ENCODE results near the gene NR2C2. TPM values are rescaled to one million over a fixed set of nuclear protein-coding genes. Genes with fewer than 3 reads are reported as not detected.

The NR2C2 gene
- total and polyA plus RNA-seq, 9 of the 15 experiments (the other 6 are each of a cell fraction or from before 2014, with no cell fraction given), result 6.1 to 33.0 (median 14.6) TPM

DNA sequence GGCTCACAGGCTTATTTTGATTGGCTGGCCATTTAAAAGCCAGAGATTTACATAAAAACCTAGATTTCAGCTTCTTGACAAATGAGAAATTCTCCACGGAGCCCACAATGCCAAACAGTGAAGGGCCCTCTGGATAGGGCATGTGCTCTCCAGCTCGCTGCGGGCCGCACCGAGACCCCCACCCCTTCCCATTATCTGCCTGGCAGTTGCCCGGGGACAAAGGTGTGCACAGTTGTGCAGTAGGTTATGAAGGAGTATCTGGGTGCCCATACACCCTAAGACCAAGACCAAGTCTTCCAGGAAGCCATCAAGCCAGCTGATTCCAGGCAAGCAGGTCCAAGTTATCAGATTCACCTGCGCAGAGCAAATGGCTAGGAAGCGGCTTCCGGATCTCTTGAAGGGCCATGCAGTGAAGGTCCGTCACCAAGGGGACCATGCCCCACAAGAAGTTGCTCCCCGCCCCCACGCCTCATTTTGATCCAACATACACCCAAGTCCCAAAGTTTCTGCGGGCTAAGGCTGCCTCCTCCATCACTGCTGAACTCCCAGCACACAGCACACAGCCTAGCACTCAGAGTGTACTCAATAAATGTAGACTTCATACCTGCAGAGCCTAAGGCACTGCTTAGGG lies 116.4 kb downstream of the NR2C2 start (continued):
- TF ChIP-seq HES1 (IDR thresholded peaks at IDR 0.05; ENCODE audit: low read depth) (no peak), HSF4 (CRISPR knock-in tag; IDR thresholded peaks at IDR 0.05; ENCODE audit: borderline replicate concordance) (no peak), TAF15 (IDR thresholded peaks at IDR 0.05; ENCODE audit: low read depth, low read length) (no peak), SRSF9 (IDR thresholded peaks at IDR 0.05; ENCODE audit: borderline replicate concordance, low read depth, low read length) (no peak), ELF1 (tag; IDR thresholded peaks at IDR 0.05) (0 out of 2 replicates have a peak, but pooled peaks have one; percentile 24), GTF2E2 (tag; IDR thresholded peaks at IDR 0.05) (no peak), ZNF75A (CRISPR knock-in tag; IDR thresholded peaks at IDR 0.05) (no peak), ZNF511 (CRISPR knock-in tag; IDR thresholded peaks at IDR 0.05) (no peak), ARID4B (CRISPR knock-in tag; IDR thresholded peaks at IDR 0.05) (peak; percentile 55; the same call in 1 of the 2 replicates), YY1 (IDR thresholded peaks at IDR 0.05; ENCODE audit: borderline replicate concordance in 1 of 3, control insufficient read depth in 1 of 3, extremely low read depth in 1 of 3, insufficient read depth in 3 of 3, insufficient read length in 1 of 3, insufficient replicate concordance in 2 of 3, low read depth in 1 of 3, low read length in 2 of 3) (peak in 2 of 3 experiments; percentile 34 to 78), ZNF740 (CRISPR knock-in tag; IDR thresholded peaks at IDR 0.05) (no peak), ZNF740 (tag; IDR thresholded peaks at IDR 0.05) (no peak)
- TF ChIP-seq, protein P1, sequence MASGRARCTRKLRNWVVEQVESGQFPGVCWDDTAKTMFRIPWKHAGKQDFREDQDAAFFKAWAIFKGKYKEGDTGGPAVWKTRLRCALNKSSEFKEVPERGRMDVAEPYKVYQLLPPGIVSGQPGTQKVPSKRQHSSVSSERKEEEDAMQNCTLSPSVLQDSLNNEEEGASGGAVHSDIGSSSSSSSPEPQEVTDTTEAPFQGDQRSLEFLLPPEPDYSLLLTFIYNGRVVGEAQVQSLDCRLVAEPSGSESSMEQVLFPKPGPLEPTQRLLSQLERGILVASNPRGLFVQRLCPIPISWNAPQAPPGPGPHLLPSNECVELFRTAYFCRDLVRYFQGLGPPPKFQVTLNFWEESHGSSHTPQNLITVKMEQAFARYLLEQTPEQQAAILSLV (tag; IDR thresholded peaks at IDR 0.05), result no peak
- TF ChIP-seq, protein P2, sequence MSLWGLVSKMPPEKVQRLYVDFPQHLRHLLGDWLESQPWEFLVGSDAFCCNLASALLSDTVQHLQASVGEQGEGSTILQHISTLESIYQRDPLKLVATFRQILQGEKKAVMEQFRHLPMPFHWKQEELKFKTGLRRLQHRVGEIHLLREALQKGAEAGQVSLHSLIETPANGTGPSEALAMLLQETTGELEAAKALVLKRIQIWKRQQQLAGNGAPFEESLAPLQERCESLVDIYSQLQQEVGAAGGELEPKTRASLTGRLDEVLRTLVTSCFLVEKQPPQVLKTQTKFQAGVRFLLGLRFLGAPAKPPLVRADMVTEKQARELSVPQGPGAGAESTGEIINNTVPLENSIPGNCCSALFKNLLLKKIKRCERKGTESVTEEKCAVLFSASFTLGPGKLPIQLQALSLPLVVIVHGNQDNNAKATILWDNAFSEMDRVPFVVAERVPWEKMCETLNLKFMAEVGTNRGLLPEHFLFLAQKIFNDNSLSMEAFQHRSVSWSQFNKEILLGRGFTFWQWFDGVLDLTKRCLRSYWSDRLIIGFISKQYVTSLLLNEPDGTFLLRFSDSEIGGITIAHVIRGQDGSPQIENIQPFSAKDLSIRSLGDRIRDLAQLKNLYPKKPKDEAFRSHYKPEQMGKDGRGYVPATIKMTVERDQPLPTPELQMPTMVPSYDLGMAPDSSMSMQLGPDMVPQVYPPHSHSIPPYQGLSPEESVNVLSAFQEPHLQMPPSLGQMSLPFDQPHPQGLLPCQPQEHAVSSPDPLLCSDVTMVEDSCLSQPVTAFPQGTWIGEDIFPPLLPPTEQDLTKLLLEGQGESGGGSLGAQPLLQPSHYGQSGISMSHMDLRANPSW (CRISPR knock-in tag; IDR thresholded peaks at IDR 0.05), result 0 out of 2 replicates have a peak, but pooled peaks have one; percentile 22
